IMR-90 (cell line): Measurements from ENCODE around the gene RCN2. TPM values are rescaled to one million over a fixed set of nuclear protein-coding genes. Genes with fewer than 3 reads are reported as not detected.

Source experiments
- ATAC-seq: fragments of 200-7000 bp; cut with Tn5 transposase; 2 replicates; pipeline ENCODE4 v1.9.1; 2020; ENCODE audit warnings: low read depth, mild to moderate bottlenecking, moderate library complexity
- BruUV-seq: library from RNA; stranded (reverse); fragments of 400-500 nt; replicated peaks from 2 replicates; lab custom pipeline; 2021; lab: Mats Ljungman, UMichigan
- CTCF ChIA-PET: fragments of 300-600 bp; formaldehyde crosslinking; extraction: SDS; loops from one replicate; lab custom pipeline; 2021; ENCODE audit warnings: antibody characterized with exemption; lab: Yijun Ruan, JAX
- POLR2A ChIA-PET: fragments of 300-600 bp; sonication (Branson Sonifier 250); formaldehyde crosslinking; loops from one replicate; lab custom pipeline; 2022; ENCODE audit warnings: antibody characterized with exemption; ENCODE audit not compliant: unreplicated experiment; lab: Charles Lee
- DNase-seq: peaks from one replicate; pipeline ENCODE4 v3.0.0; 2013
- H2AFZ ChIP-seq: replicated peaks from 2 replicates; pipeline ENCODE3; 2013; ENCODE audit warnings: low read length, mild to moderate bottlenecking; ENCODE audit not compliant: poor library complexity
- H2AK5ac ChIP-seq: 2 replicates; pipeline ENCODE4 v1.6.1; 2013; ENCODE audit warnings: low read depth, low read length, inconsistent platforms
- H2AK9ac ChIP-seq: replicated peaks from 2 replicates; pipeline ENCODE3; 2013; ENCODE audit warnings: mild to moderate bottlenecking, low read depth, low read length, moderate library complexity; ENCODE audit not compliant: poor library complexity
- H2BK120ac ChIP-seq: 2 replicates; pipeline ENCODE4 v1.6.1; 2013; ENCODE audit warnings: low read depth, low read length, inconsistent platforms
- H2BK15ac ChIP-seq: 3 replicates; pipeline ENCODE4 v1.6.1; 2013; ENCODE audit warnings: low read depth, low read length, inconsistent platforms
- H2BK20ac ChIP-seq: 2 replicates; pipeline ENCODE4 v1.6.1; 2013; ENCODE audit warnings: low read depth, mild to moderate bottlenecking, inconsistent platforms, low read length, moderate library complexity
- H2BK5ac ChIP-seq: 2 replicates; pipeline ENCODE4 v1.6.1; 2013; ENCODE audit warnings: mild to moderate bottlenecking, low read depth, low read length, inconsistent platforms; ENCODE audit not compliant: poor library complexity, severe bottlenecking
- H3K14ac ChIP-seq: replicated peaks from 2 replicates; pipeline ENCODE4 v1.6.1; 2013; ENCODE audit warnings: low read depth, low read length, inconsistent platforms
- H3K18ac ChIP-seq: 2 replicates; pipeline ENCODE4 v1.6.1; 2013; ENCODE audit warnings: low read depth, low read length, control low read depth
- H3K23ac ChIP-seq: 2 replicates; pipeline ENCODE4 v1.6.1; 2013; ENCODE audit warnings: low read depth, low read length, inconsistent platforms
- H3K27ac ChIP-seq: 2 replicates; pipeline ENCODE4 v1.5.1; 2013; ENCODE audit warnings: mild to moderate bottlenecking, control low read depth, low read length; ENCODE audit not compliant: insufficient read depth
- H3K27me3 ChIP-seq: 2 replicates; pipeline ENCODE4 v1.6.1; 2013; ENCODE audit warnings: low read length; ENCODE audit not compliant: control insufficient read depth, insufficient read depth
- H3K36me3 ChIP-seq: 2 replicates; pipeline ENCODE4 v1.6.1; 2013; ENCODE audit warnings: low read length, mixed read lengths; ENCODE audit not compliant: control insufficient read depth, insufficient read depth
- H3K4ac ChIP-seq: 2 replicates; pipeline ENCODE4 v1.6.1; 2013; ENCODE audit warnings: low read depth, low read length, inconsistent platforms
- H3K4me1 ChIP-seq: 2 replicates; pipeline ENCODE4 v1.6.1; 2013; ENCODE audit warnings: low read length, mixed read lengths; ENCODE audit not compliant: control insufficient read depth, insufficient read depth
- H3K4me2 ChIP-seq: 2 replicates; pipeline ENCODE4 v1.6.1; 2013; ENCODE audit warnings: low read depth, mild to moderate bottlenecking, control low read depth, low read length, moderate library complexity
- H3K4me3 ChIP-seq: 2 replicates; pipeline ENCODE4 v1.5.1; 2013; ENCODE audit warnings: low read depth, mild to moderate bottlenecking, control low read depth, low read length, moderate library complexity; ENCODE audit not compliant: insufficient read depth
- H3K56ac ChIP-seq: 2 replicates; pipeline ENCODE4 v1.6.1; 2013; ENCODE audit warnings: low read length, inconsistent platforms; ENCODE audit not compliant: insufficient read depth; ENCODE audit errors: extremely low read depth
- H3K79me1 ChIP-seq, 2 experiments: 2 replicates each; pipeline ENCODE4 v1.6.1; 2013; ENCODE audit warnings: low read length in 2 of 2, inconsistent platforms in 1 of 2, low read depth in 1 of 2
- H3K9ac ChIP-seq: 2 replicates; pipeline ENCODE4 v1.6.1; 2013; ENCODE audit warnings: low read depth, low read length, control low read depth
- H3K9me1 ChIP-seq: 2 replicates; pipeline ENCODE4 v1.6.1; 2013; ENCODE audit warnings: low read length, inconsistent platforms; ENCODE audit not compliant: insufficient read depth
- H3K9me3 ChIP-seq: 2 replicates; pipeline ENCODE4 v1.6.1; 2013; ENCODE audit warnings: low read length; ENCODE audit not compliant: control insufficient read depth, insufficient read depth
- H4K20me1 ChIP-seq: 2 replicates; pipeline ENCODE4 v1.6.1; 2013; ENCODE audit warnings: low read length, inconsistent platforms; ENCODE audit not compliant: insufficient read depth
- H4K5ac ChIP-seq: 2 replicates; pipeline ENCODE4 v1.6.1; 2013; ENCODE audit warnings: mild to moderate bottlenecking, low read depth, low read length, control low read depth
- H4K8ac ChIP-seq, 2 experiments: 2 replicates each; pipeline ENCODE4 v1.6.1; 2013; ENCODE audit warnings: low read depth in 2 of 2, low read length in 2 of 2, control low read depth in 1 of 2, inconsistent platforms in 1 of 2
- H4K91ac ChIP-seq: 2 replicates; pipeline ENCODE4 v1.6.1; 2013; ENCODE audit warnings: low read depth, low read length, inconsistent platforms; ENCODE audit not compliant: insufficient read depth
- ELK1 ChIP-seq: fragments of 150-350 bp; IDR thresholded peaks from 2 replicates; pipeline ENCODE4 v1.6.1; 2016; ENCODE audit warnings: low read depth, mild to moderate bottlenecking, low read length, moderate library complexity, borderline replicate concordance
- MAFK ChIP-seq: IDR thresholded peaks from 2 replicates; pipeline ENCODE4 v1.6.1; 2012; ENCODE audit warnings: low read depth, low read length, improper control_type of control experiment
- MAZ ChIP-seq: IDR thresholded peaks from 2 replicates; pipeline ENCODE4 v1.6.1; 2012; ENCODE audit warnings: low read depth, mild to moderate bottlenecking, low read length, improper control_type of control experiment, moderate library complexity, borderline replicate concordance
- NFE2L2 ChIP-seq: fragments of 150-350 bp; IDR thresholded peaks from 2 replicates; pipeline ENCODE4 v1.6.1; 2016; ENCODE audit warnings: low read depth, mild to moderate bottlenecking, low read length
- RAD21 ChIP-seq: IDR thresholded peaks from 2 replicates; pipeline ENCODE4 v1.6.1; 2012; ENCODE audit warnings: low read length, improper control_type of control experiment
- RCOR1 ChIP-seq: IDR thresholded peaks from 2 replicates; pipeline ENCODE4 v1.6.1; 2012; ENCODE audit warnings: mild to moderate bottlenecking, low read length, improper control_type of control experiment; ENCODE audit not compliant: insufficient replicate concordance
- RFX5 ChIP-seq: IDR thresholded peaks from 2 replicates; pipeline ENCODE4 v1.8.0; 2012; ENCODE audit warnings: low read depth, mild to moderate bottlenecking, low read length, moderate library complexity
- SMC3 ChIP-seq: fragments of 150-350 bp; IDR thresholded peaks from 2 replicates; pipeline ENCODE4 v1.6.1; 2016; ENCODE audit warnings: low read depth, mild to moderate bottlenecking, antibody characterized with exemption, low read length, moderate library complexity
- WGBS, 2 experiments: methylation state at CpG; one replicate each; pipeline versions ENCODE4 v1.1.5 to v1.1.7; 2013; ENCODE audit warnings: missing lambda C conversion rate in 2 of 2; ENCODE audit not compliant: insufficient read length in 1 of 2; ENCODE audit errors: extremely low coverage in 2 of 2; 5-methylcytosine and 5-hydroxymethylcytosine counted together
- dilution Hi-C: fragments of 300-500 bp; cut with HindIII; formaldehyde crosslinking; loops from one replicate; pipeline ENCODE4 v1.14.3; 2018; ENCODE audit warnings: low sequenced_read_pairs; ENCODE audit not compliant: unreplicated experiment
- in situ Hi-C: fragments of 300-500 bp; cut with MboI; formaldehyde crosslinking; loops from 3 replicates; pipeline ENCODE4 v1.14.3; 2019; ENCODE audit warnings: low sequenced_read_pairs, inconsistent platforms, mixed read lengths
- intact Hi-C: fragments of 100-400 bp; cut with micrococcal nuclease; formaldehyde crosslinking; loops from 2 replicates; pipeline ENCODE4 v1.10.0; 2022
- polyA plus RNA-seq, 3 experiments: library from polyadenylated mRNA; depleted of rRNA; stranded (reverse); fragments of >200 nt; gene quantifications; 2 replicates each; pipeline ENCODE4 v1.2.3, GENCODE V29; 2012; ENCODE audit warnings: low replicate concordance in 1 of 3
- total RNA-seq: library from RNA; depleted of rRNA; stranded (reverse); fragments of >200 nt; gene quantifications from 2 replicates; pipeline ENCODE4 v1.2.3, GENCODE V29; 2012
- TF ChIP-seq, protein P1 (sequence below): fragments of 150-350 bp; IDR thresholded peaks from 2 replicates; pipeline ENCODE4 v1.6.1; 2017; ENCODE audit warnings: mild to moderate bottlenecking, antibody characterized with exemption, low read length, low read depth

RCN2 gene
- total and polyA plus RNA-seq, 2 of the 4 experiments (the other 2 are of a cell fraction), result 12.0 to 56.5 TPM

DNA sequence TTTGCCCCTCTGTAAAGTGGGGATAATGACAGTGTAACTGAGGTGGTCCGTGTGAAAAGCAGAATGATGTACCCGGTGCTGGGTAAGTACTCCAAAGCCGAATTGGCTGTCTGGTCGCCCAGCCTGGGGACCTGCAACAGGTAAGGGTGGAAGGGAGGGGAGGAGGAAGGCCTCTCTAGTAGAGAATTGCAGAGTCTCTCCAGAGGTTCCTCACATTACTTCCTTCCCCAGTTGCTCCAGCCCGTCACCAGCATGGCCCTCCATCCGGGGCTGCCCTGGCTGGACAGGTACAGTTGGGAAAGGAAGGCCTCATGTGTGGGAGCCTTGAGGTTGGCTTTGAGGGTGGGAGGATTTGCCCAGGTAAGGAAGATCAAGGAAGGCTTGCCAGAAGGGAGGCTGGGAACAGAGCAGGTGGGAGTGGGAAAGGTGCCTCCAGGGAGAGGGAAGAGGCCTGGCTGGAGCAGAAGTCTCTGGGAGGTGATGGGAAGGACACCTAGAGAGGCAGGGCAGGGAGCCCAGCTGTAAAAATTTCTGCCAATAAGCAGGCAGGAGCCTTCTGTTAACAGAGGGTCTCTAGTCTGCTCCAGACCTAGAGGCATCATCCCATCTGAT lies 61.7 kb downstream of the RCN2 start:
- WGBS, 2 experiments, result no CpG with 5 or more reads among the region's 6 CpGs
- dilution Hi-C loops (no loop called here), intact Hi-C loops (no loop called here), in situ Hi-C loops (no loop called here)
- ChIA-PET CTCF (no interaction called here), POLR2A (no interaction called here)
- Histone ChIP-seq H3K9ac (no peak overlapping the region), H3K9me1 (0 out of 2 replicates have a peak, but pooled peaks cover 6% of the 10 kb centered on the region), H2AK5ac (no peak overlapping the region), H2BK20ac (no peak overlapping the region), H2BK15ac (no peak overlapping the region), H2AK9ac (no peak overlapping the region), H3K23ac (no peak overlapping the region), H3K27me3 (peaks cover 22% of the 10 kb centered on the region), H3K56ac (no peak overlapping the region), H2BK120ac (no peak overlapping the region), H4K91ac (no peak overlapping the region), H3K9me3 (no peaks in the 10 kb centered on the region), H3K4me2 (no peak overlapping the region), H2BK5ac (no peak overlapping the region), H3K4ac (no peak overlapping the region), H4K5ac (no peak overlapping the region), H4K20me1 (no peaks in the 10 kb centered on the region), H3K36me3 (no peaks in the 10 kb centered on the region), H4K8ac (no peak overlapping the region), H2AFZ (no peak overlapping the region), H3K18ac (no peak overlapping the region), H3K79me1 (no peaks in the 10 kb centered on the region), H3K14ac (no peak overlapping the region), H3K27ac (no peak overlapping the region), H3K4me3 (no peak overlapping the region), H3K4me1 (peaks cover 8% of the 10 kb centered on the region)
- TF ChIP-seq MAZ (no peak), NFE2L2 (no peak), MAFK (no peak), RAD21 (no peak), RFX5 (no peak), ELK1 (no peak), SMC3 (no peak), RCOR1 (no peak)
- TF ChIP-seq, protein P1, sequence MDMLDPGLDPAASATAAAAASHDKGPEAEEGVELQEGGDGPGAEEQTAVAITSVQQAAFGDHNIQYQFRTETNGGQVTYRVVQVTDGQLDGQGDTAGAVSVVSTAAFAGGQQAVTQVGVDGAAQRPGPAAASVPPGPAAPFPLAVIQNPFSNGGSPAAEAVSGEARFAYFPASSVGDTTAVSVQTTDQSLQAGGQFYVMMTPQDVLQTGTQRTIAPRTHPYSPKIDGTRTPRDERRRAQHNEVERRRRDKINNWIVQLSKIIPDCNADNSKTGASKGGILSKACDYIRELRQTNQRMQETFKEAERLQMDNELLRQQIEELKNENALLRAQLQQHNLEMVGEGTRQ, result no peak
- no peak for ATAC-seq
- BruUV-seq, result no TSS peak
- no peak for DNase-seq
